Measurements from ENCODE around the gene DNAI1. TPM values are rescaled to one million over a fixed set of nuclear protein-coding genes. Genes with fewer than 3 reads are reported as not detected.
"Not testable (repeated sequence)": the region's sequence is repeated elsewhere in the genome, so short reads cannot be mapped to it uniquely, and the experiment has no call there.

DNAI1 gene
- total RNA-seq, 1 donor = not detected

GRCh38 chr9:34426347-34427074, 32.1 kb upstream of the DNAI1 start:
- TF ChIP-seq CTCF (IDR thresholded peaks at IDR 0.05; ENCODE audit: insufficient read depth, low read length) = no peak
- no peak overlapping the region for H3K4me3 ChIP-seq (ENCODE audit: low read depth, low read length)
- DNase-seq (ENCODE audit: low read depth) = no peak

- no peak for TF ChIP-seq CTCF (IDR thresholded peaks at IDR 0.05; ENCODE audit: insufficient read depth, low read length)
- H3K4me3 ChIP-seq (ENCODE audit: low read depth, low read length) = no peak overlapping the region
- no peak for DNase-seq (ENCODE audit: low read depth)
Observed at GRCh38 chr9:34428325-34428958, 30.2 kb upstream of the DNAI1 start.

- H3K4me3 ChIP-seq (ENCODE audit: low read depth, low read length) = no peak overlapping the region
- DNase-seq (ENCODE audit: low read depth) = peak; percentile 91
- no peak for TF ChIP-seq CTCF (IDR thresholded peaks at IDR 0.05; ENCODE audit: insufficient read depth, low read length)
Observed at GRCh38 chr9:34430843-34431437, 27.7 kb upstream of the DNAI1 start.

GRCh38 chr9:34431667-34432066, 26.9 kb upstream of the DNAI1 start:
- H3K4me3 ChIP-seq (ENCODE audit: low read depth, low read length) = no peak overlapping the region
- TF ChIP-seq CTCF (IDR thresholded peaks at IDR 0.05; ENCODE audit: insufficient read depth, low read length) = no peak
- no peak for DNase-seq (ENCODE audit: low read depth)

GRCh38 chr9:34437006-34437925, 21.3 kb upstream of the DNAI1 start:
- DNase-seq (ENCODE audit: low read depth) = peak; percentile 88
- TF ChIP-seq CTCF (IDR thresholded peaks at IDR 0.05; ENCODE audit: insufficient read depth, low read length) = peak; percentile 80
- H3K4me3 ChIP-seq (ENCODE audit: low read depth, low read length) = no peak overlapping the region

GRCh38 chr9:34437926-34438307, 20.7 kb upstream of the DNAI1 start:
- not testable (repeated sequence) for H3K4me3 ChIP-seq (ENCODE audit: low read depth, low read length); DNase-seq (ENCODE audit: low read depth)

- not testable (repeated sequence) for H3K4me3 ChIP-seq (ENCODE audit: low read depth, low read length); DNase-seq (ENCODE audit: low read depth)
Observed at GRCh38 chr9:34438465-34438864, 20.1 kb upstream of the DNAI1 start.

All from fibroblast of the aortic adventitia (primary cell).